Testis (tissue), 2 donors: Measurements from ENCODE around the gene CDRT4.

ENCODE experiments used
- CTCF ChIP-seq, 3 experiments: fragments of 450-650 bp in 2 of 3; fragments of 200-600 bp in 1 of 3; sonication (generic) in 1 of 3; IDR thresholded peaks; one replicate each; pipeline ENCODE4 v1.5.1; 2016 to 2019; ENCODE audit warnings: antibody characterized with exemption in 3 of 3, mild to moderate bottlenecking in 2 of 3, moderate library complexity in 1 of 3
- POLR2A ChIP-seq: fragments of 450-650 bp; IDR thresholded peaks from one replicate; pipeline ENCODE4 v1.6.1; 2017; ENCODE audit warnings: antibody characterized with exemption, mild to moderate bottlenecking, moderate library complexity

- TF ChIP-seq POLR2A (no peak), CTCF (IDR thresholded peaks at IDR 0.05) (no peak)
Measured at GRCh38 chr17:15418781-15419180, 48.6 kb downstream of the CDRT4 start.
